Spleen (tissue), 7 donors: Measurements from ENCODE around the gene TRIM25.

ENCODE experiments used
- POLR2A ChIP-seq, 3 donors: fragments of 450-650 bp; IDR thresholded peaks; one replicate each; pipeline ENCODE4 v1.5.1; 2017; ENCODE audit warnings: antibody characterized with exemption in 3 of 3, mild to moderate bottlenecking in 1 of 3
- TF ChIP-seq, protein P1 (sequence below), 11 experiments: fragments of 200-600 bp in 7 of 11; fragments of 450-650 bp in 4 of 11; sonication (generic) in 4 of 11; IDR thresholded peaks in 8 of 11; conservative IDR thresholded peaks in 3 of 11; 1 replicate in 7 of 11; 2 replicates in 4 of 11; pipeline versions ENCODE4 v1.4.0 to v1.8.0; 2016 to 2021; ENCODE audit warnings: antibody characterized with exemption in 11 of 11, inconsistent platforms in 4 of 11, mild to moderate bottlenecking in 1 of 11
- donor health status: DM: no; HTN: no; CAD: no; lungs with moderate emphysema.
- donor health status: DM: no; HTN: no; CAD: no.
- donor health status: DM: no; HTN: no; CAD: no.

GRCh38 chr17:56925088-56925487 is 11.2 kb upstream of the TRIM25 start:
- TF ChIP-seq, protein P1, sequence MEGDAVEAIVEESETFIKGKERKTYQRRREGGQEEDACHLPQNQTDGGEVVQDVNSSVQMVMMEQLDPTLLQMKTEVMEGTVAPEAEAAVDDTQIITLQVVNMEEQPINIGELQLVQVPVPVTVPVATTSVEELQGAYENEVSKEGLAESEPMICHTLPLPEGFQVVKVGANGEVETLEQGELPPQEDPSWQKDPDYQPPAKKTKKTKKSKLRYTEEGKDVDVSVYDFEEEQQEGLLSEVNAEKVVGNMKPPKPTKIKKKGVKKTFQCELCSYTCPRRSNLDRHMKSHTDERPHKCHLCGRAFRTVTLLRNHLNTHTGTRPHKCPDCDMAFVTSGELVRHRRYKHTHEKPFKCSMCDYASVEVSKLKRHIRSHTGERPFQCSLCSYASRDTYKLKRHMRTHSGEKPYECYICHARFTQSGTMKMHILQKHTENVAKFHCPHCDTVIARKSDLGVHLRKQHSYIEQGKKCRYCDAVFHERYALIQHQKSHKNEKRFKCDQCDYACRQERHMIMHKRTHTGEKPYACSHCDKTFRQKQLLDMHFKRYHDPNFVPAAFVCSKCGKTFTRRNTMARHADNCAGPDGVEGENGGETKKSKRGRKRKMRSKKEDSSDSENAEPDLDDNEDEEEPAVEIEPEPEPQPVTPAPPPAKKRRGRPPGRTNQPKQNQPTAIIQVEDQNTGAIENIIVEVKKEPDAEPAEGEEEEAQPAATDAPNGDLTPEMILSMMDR (IDR thresholded peaks at IDR 0.05 in 8 of 11, conservative IDR thresholded peaks at IDR 0.05 in 3 of 11): no peak
- TF ChIP-seq POLR2A (IDR thresholded peaks at IDR 0.05): no peak
